Stimulated activated CD4-positive, alpha-beta T cell treated with anti-CD3 and anti-CD28 coated beads, Interleukin-1b, Interleukin-23, amount 100 ng/mL, for 24 hours (primary cell): Measurements from ENCODE around the gene ATP8B1.

Source experiments
- DNase-seq, 4 experiments: peaks; one replicate each; pipeline ENCODE4 v3.0.0-alpha.2; 2020; ENCODE audit warnings: low read depth in 4 of 4, low spot score in 1 of 4

The ATP8B1 gene

DNA sequence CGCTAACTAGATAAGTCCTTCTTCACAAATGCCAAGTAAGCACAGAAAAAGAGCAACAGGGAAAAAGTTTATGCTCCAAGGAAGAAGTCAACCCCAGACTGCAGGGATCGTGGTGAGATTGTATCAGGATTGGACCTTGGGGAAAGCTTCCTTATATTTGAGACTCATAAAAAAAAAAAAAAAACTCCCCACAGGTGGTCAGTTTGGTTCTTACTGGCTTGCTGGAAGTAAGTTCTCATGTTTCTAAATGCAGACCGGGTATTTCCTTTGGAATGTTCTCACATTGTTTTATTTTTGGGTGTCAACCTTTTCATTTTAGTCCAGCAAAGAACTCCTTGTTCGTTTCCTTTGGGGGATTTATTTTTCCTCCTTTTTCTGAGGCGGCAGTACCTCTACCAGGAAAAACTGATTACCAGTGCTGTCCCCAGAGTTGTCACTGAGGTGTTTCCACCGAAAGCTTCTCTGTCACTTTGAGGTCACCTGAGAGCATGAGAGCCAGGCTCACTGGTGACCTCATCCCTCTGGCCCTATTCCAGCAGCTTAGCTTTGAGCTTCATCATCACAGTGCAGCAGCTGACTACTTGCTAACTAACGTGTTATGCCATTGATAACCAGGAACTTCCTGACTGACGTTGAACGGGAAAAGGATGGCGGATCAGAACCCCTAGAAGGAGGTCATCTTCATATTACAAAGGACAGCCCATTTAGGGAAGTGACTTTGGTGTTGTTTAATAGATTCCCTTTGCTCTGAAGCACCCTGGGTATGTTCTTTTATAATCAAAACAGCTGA is 16.8 kb upstream of the ATP8B1 start:
- no peak for DNase-seq

DNA sequence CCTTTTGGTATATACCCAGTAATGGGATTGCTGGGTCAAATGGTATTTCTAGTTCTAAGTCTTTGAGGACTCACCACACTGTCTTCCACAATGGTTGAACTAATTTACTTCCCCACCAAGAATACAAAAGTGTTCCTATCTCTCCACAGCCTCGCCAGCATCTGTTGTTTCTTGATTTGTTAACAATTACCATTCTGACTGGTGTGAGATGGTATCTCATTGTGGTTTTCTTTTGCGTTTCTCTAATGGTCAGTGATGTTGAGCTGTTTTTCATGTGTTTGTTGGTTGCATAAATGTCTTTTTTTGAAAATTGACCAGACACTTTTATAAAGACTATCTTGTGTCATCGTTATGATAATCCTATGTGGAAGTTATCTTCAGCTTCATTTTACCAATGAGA is 16.0 kb upstream of the ATP8B1 start:
- no peak for DNase-seq

DNA sequence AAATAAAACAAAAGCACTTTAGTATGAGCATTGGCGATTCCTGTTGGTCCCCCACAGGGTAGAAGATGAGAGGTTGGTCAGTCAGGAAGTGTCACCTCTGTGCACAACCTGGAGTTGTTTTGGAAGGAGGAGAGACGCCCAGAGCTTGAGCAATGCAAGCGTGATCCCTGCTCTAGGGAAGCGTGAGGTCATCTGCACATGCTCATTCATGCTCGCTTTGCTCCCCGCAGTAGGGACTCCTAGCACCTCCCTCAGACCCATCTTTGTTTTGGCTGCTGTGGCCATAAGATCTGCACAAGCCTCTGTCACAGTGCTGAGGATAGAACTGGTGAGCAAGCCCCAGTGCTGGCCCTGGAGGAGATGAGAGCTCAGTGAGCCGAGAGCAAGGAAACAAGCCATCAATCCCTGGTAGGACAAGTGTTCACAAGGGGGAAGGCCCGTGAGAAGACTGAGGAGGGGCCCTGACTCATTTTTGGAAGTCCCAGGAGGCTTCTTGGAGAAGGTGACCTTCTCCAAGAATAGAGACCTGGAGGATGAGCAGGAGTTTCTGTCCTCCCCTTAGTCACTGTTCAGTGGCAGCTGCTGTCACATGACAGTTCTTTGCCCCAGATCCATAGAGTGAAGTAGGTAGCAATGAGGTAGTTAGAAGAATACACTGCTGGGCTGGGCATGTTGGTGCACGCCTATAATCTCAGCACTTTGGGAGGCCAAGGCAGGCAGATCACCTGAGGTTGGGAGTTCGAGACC is 13.3 kb upstream of the ATP8B1 start:
- DNase-seq: no peak

- no peak for DNase-seq
Observed at GRCh38 chr18:57814555-57814954, 11.4 kb upstream of the ATP8B1 start.

DNA sequence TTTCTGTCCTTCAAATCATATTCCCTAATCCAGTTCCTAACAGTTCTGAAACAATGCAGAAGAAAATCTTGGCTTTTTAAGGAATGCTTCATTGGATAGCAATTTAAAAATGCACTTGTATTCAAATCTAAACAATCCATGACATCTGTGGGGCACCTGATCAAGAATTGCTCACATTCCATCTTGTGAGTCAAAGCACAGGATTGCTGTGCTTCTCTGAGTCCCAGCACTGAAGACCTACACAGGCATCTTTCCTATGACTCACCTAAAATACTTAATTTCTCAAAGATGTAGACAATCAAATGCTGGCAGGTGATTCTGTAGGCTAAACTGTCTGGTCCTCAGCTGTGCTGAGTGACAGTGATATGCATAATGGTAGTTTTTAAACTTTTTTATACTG is 10.1 kb upstream of the ATP8B1 start:
- DNase-seq: no peak

- DNase-seq: no peak
Observed at GRCh38 chr18:57812126-57812477, 9.0 kb upstream of the ATP8B1 start.

GRCh38 chr18:57811477-57812125 is 8.5 kb upstream of the ATP8B1 start:
- no peak for DNase-seq

GRCh38 chr18:57809190-57809589 is 6.1 kb upstream of the ATP8B1 start:
- no peak for DNase-seq

- no peak for DNase-seq
Observed at GRCh38 chr18:57807336-57808117, 4.4 kb upstream of the ATP8B1 start.

GRCh38 chr18:57806978-57807285 is 3.8 kb upstream of the ATP8B1 start:
- DNase-seq: no peak

DNA sequence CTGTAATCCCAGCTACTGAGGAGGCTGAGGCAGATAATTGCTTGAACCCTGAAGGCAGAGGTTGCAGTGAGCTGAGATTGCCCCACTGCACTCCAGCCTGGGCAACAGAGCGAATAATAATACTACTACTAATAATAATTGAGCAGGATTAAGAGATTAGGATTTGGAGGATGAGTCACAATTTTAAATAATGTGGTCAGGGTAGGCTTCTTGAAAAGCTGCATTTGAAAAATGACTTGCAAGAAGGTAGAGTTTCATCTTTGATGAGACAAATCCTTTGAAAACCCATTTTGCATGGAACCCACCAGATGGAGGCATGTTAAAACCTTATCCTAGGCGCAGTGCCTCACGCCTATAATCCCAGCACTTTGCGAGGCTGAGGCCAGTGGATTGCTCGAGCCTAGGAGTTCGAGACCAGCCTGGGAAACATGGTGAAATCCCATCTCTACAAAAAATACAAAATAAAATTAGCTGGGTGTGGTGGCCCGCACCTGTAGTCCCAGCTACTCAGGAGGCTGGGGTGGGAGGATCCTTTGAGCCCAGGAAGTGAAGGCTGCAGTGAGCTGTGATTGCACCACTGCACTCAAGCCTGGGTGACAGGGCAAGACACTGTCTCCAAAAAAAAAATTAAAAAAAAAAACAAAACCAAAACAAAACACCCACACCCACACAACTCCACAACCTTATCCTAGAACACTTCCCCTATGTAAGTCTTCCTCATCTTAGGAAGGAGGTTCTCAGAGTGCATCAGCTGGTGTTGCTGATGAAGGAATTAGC is 3.3 kb upstream of the ATP8B1 start:
- DNase-seq: no peak

DNA sequence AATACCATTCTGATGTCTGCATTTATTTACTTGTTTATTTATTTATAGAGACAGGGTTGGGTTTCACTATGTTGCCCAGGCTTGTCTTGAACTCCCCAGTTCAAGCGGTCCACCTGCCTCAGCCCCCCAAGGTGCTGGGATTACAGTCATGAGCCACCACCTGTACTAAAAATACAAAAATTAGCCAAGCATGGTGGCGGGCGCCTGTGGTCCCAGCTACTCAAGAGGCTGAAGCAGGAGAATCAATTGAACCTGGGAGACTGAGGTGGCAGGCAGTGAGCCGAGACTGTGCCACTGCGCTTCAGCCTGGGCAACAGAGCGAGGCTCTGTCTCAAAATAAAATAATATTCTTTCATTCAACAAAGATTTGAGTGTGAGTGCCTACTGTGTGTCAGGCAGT is 2.0 kb upstream of the ATP8B1 start:
- no peak for DNase-seq

DNA sequence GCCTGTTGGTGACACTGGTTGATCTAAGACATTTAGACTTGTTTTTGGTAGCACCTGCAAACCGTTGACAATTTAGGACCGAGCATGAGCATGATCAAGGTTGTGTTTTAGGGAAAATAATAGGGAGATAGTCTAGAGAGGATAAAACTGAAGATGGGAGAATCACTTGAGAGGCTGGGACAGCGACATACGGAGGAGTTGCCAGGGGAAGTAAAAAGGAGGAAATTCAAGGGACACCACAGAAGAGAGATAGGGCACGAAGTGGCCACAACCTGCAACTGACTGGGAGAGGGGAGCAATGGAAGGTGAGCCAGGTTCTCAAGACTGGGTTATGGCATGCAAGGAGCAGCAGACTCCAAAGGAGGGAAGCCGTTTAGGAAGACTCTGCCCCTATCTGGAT is 1.4 kb upstream of the ATP8B1 start:
- no peak for DNase-seq

DNA sequence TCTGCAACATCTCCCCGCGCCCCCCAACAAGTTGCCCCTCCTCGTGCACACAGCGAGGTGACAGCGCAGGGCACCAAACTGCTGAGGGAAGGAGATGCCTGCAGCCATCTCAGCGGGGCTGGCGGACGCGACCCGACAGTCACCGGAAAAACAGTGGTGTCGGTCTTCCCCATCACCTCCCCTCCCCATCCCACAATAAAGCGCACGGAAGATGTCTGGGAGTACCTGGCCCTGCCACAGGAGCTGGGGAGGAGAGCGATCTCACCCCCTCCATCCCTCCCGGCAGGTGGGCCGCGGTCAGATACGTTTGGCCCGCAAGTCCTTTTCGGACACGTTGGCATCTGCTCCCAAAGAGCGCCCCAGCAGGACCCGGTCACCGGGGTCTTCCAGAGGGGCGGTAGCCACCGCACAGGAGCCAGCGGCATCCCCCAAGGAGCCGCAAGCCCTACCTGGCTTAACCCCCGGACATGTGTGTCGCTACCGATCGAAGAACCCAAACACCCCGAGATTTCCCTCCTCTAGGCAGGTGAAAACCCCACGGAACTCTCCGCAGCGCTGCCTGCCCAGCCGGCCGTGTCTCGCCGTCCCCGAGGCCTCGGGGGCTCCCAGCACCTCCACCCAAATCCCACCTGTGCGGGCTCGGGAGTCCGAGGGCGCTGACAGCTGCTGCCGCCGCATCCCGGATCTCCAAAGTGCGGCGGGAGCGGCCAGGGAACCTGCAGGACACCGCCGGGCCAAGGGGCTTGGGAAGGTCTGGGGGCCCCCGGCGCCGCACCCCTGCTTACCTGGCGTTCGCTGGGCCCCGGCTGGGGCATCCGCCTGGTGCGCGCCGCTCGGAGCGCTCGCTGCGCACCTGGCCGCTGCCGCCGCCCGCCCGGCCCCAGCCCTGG is 657 bp downstream of the ATP8B1 start:
- DNase-seq: no peak

- no peak for DNase-seq
Observed at GRCh38 chr18:57801761-57802212, 1.3 kb downstream of the ATP8B1 start.

GRCh38 chr18:57801325-57801724 is 1.8 kb downstream of the ATP8B1 start:
- no peak for DNase-seq

- no peak for DNase-seq
Observed at GRCh38 chr18:57798713-57799373, 4.3 kb downstream of the ATP8B1 start.

DNA sequence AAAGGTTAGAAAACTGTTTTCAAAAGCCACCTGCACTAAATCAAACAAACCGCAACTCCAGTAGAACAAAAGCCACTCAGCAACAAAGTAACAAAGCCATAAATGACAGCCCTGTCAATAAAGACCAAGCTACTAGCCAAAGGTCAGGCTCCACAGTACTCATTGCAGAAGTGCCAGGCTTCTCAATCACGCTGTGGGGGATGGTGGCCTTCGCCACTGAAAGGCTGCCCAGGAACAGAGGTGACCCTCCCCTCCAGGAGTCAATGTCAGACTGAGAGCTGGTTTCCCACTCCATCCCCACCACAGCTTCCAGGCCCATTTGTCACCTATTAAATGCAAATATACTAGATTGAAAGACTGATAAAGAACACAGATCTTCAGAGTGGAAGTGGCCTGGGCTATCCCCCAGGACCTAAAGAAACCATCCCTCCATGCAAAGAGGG is 5.9 kb downstream of the ATP8B1 start:
- DNase-seq: no peak
